Muscle layer of duodenum (tissue), 2 donors: ENCODE measurements around the gene CEND1.

Source experiments
- H3K27ac ChIP-seq: one replicate; pipeline ENCODE4 v1.7.0; 2013; ENCODE audit warnings: mild to moderate bottlenecking, low read length
- H3K27me3 ChIP-seq: one replicate; pipeline ENCODE4 v1.7.0; 2013; ENCODE audit warnings: low read depth, mild to moderate bottlenecking, control low read depth, low read length
- H3K36me3 ChIP-seq, 2 donors: one replicate each; pipeline ENCODE4 v1.7.0; 2013; ENCODE audit warnings: low read length in 2 of 2, control low read depth in 1 of 2, mild to moderate bottlenecking in 1 of 2; ENCODE audit not compliant: insufficient read depth in 2 of 2, control insufficient read depth in 1 of 2
- H3K4me1 ChIP-seq, 2 donors: one replicate each; pipeline ENCODE4 v1.7.0; 2013; ENCODE audit warnings: low read length in 2 of 2, mild to moderate bottlenecking in 2 of 2, control low read depth in 1 of 2, moderate library complexity in 1 of 2; ENCODE audit not compliant: insufficient read depth in 2 of 2, control insufficient read depth in 1 of 2
- H3K4me3 ChIP-seq, 2 donors: one replicate each; pipeline ENCODE4 v1.7.0; 2013; ENCODE audit warnings: low read length in 2 of 2, low read depth in 1 of 2, mild to moderate bottlenecking in 1 of 2
- H3K9me3 ChIP-seq, 2 donors: one replicate each; pipeline ENCODE4 v1.7.0; 2013; ENCODE audit warnings: low read length in 2 of 2, control low read depth in 1 of 2, mild to moderate bottlenecking in 1 of 2; ENCODE audit not compliant: control insufficient read depth in 1 of 2
- donor health status: healthy.

The CEND1 gene

DNA sequence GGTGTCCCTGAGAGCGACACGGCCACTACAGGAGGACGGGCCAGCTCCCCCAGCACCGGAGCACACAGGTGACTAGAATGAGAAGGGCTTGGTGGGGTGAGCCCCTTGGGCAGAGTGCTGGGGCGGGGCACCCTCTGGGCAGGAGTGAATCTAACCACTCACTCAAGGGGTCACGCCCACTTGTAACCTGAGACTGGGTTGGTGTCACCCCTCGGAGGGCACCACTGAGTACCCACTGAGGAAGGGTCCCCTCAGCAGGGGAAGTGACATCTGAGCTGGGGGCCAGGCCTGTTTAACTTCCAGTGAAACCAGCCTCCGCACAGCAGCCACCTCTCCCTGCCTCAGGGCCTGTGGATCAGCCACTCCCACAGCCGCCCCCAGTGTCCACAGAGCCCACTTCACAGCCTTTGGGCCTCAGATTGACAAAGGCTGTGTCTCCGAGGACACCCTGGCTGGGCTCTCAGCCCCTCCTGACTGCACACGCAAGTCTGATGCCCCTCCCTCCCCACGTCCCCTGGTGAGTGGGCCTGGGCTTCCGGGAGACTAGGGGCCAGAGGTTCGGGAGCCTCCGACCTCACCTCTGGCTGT is 18.2 kb downstream of the CEND1 start:
- Histone ChIP-seq H3K36me3 (peaks cover 15 to 46% of the 10 kb centered on the region in 2 donors), H3K27ac (no peak overlapping the region)

DNA sequence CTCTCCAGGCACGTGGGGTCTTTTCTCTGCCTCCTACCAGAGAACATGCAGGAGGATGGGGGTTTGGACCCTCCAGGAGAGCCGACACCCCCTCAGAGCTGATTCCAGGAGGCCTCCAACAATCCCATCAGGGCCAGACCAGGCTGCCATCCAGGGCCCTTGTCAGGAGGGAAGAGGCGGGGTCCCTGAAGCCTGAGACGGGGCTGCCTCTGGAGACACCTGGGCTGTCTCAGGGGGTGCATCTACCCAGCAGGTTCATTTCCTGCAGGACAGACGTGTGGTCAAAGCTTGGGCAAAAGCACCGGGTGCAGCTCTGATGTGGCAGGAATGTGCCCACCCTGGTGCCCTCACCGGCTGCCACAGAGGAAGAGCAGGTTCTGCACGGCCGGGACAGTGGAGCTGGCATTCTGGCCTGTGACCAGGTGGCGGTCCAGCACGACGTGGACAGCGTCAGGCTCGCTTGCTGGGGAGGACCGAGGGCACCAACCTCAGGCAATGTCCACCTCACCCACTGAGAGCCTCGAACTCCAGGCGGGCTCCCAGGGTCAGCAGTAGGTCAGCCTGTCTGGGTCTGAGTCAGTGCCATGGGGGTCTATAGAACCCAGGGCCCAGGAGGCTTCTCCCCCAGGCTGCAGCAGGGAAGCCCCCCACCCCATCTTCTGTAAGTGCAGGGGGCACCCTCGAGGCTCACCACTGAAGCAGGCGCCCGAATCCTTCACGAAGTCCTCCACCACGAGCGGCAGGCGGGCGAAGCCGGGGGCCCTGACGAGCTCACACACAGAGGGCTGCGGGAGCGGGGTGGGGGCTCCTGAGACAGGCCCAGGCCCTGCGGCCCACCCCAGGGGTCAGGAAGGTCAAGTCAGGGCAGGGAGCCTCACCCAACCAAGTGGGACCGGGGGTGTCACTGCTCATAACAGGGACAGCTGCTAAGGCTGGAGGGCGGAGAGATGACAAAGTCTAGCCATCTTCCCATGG is 19.0 kb downstream of the CEND1 start:
- Histone ChIP-seq H3K9me3 (no peaks in the 10 kb centered on the region), H3K4me1 (peaks cover 4 to 28% of the 10 kb centered on the region in 2 donors), H3K4me3 (no peak overlapping the region), H3K27ac (no peak overlapping the region), H3K27me3 (no peaks in the 10 kb centered on the region), H3K36me3 (peaks cover 23 to 54% of the 10 kb centered on the region in 2 donors)

More for the DNA sequence above, 18.2 kb downstream of the CEND1 start:
- no peak overlapping the region for H3K4me3 ChIP-seq
- H3K4me1 ChIP-seq: peaks cover 4 to 36% of the 10 kb centered on the region in 2 donors
- H3K27me3 ChIP-seq: no peaks in the 10 kb centered on the region
- no peaks in the 10 kb centered on the region for H3K9me3 ChIP-seq

DNA sequence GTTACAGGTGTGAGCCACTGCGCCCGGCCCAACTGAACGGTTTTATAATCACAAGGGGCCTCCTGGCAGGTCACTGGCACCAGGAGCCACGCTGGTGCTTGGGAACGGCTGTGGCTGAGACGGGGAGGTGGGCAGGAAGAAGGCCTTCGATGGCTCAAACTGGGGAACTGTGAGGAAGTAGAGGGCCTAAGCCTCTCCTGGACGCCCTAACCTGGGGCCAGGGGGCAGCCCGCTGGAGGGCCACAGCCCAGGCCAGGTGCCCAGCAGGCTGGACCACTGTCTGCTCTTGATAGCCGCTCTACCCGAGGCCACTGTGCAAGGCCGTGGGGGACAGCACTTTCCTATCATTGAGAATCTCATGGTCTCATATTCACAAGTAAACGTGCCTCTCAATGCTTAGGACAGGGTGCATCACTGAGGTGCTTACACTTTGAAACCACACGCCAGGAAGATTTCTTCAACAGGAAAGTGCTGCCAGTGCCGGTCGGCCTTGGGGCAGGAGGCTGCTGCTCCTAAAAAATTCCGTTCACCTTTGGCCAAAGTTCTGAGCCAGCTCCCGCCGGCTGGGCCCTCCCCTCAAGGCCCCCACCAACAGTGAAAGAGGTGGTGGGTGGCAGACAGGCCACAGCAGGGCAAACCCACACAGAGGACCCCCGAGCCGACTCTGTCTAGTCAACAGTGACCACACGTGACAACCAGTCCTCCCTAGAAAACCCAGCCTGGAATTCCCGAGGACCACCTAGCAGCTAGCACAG is 19.8 kb downstream of the CEND1 start:
- H3K36me3 ChIP-seq: peaks cover 23 to 61% of the 10 kb centered on the region in 2 donors
- H3K4me1 ChIP-seq: peaks cover 0 to 20% of the 10 kb centered on the region in 2 donors
- no peaks in the 10 kb centered on the region for H3K27me3 ChIP-seq
- H3K9me3 ChIP-seq: no peaks in the 10 kb centered on the region
- H3K27ac ChIP-seq: no peak overlapping the region
- H3K4me3 ChIP-seq: no peak overlapping the region

DNA sequence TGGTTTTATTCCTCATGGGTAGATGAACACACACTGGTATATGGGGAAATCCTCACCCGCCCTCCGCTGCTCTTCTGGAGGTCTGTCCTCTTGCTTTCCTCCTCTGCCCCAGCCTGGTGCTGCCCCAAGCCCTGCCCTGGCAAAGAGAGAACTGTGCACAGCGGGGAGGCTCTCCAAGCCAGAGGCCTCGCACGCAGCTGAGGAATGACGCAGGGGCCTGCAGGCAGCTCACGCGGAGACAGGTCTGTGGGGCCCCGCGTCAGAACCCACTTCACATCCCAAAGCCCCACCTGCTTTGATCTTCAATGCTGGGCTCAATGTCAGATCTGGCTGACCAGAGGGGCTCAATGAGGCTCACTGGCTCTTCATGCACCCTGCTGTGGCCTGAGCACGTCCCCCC is 22.7 kb downstream of the CEND1 start:
- H3K4me1 ChIP-seq: peaks cover 0 to 4% of the 10 kb centered on the region in 2 donors
- no peaks in the 10 kb centered on the region for H3K27me3 ChIP-seq
- H3K4me3 ChIP-seq: no peak overlapping the region
- H3K36me3 ChIP-seq: peaks cover 37 to 73% of the 10 kb centered on the region in 2 donors
- no peaks in the 10 kb centered on the region for H3K9me3 ChIP-seq
- no peak overlapping the region for H3K27ac ChIP-seq

DNA sequence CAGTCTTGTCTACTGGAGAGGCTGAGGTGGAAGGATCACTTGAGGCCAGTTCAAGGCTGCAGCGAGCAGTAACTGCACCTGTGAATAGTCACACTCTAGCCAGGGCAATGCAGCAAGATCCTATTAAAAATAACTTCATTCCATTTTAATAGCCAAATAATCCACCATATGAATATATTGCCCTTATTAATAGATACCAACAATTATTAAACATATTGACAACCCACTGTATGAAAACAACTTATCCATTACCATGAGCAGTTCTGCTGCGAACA is 23.0 kb downstream of the CEND1 start:
- no peak overlapping the region for H3K27ac ChIP-seq
- no peak overlapping the region for H3K4me3 ChIP-seq
- no peaks in the 10 kb centered on the region for H3K27me3 ChIP-seq
- peaks cover 0 to 5% of the 10 kb centered on the region in 2 donors for H3K4me1 ChIP-seq
- no peaks in the 10 kb centered on the region for H3K9me3 ChIP-seq
- H3K36me3 ChIP-seq: peaks cover 37 to 73% of the 10 kb centered on the region in 2 donors

DNA sequence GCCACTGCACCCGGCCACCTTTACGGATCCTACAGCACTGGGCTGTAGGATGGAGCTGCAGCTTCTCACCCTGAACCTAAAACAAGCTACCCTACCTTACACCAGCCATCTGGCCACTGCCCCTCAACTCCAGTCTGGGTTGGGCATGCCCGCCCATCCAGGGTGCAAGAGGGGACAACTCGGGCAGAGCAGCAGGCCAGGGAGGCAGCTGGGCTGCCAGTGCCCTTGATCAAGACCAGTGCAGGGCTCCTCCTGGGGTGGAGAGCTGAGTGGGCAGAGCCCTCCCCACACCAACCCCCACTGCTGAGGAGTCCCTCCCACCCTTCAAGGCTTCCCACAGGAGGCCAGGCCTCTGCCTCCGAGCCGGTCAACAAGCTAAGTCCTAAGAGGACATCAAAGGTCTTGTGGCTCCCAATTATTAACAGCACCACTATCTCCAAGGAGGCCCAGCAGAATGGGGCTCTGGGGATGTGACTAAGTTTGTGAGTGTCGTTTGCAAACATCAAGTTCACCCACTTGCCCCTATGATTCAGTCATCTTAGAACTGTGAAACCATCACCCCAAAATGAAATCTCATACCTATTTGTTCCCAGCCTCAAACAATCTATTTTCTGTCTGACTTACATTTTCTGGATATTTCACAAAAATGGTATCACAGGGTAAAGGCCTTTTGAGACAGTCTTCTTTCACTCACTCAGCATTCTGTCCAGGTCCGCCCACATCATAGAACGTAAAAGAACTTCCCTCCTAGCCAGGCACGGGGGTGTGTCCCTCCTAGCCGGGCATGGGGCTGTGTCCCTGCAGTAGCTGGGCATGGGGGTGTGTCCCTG is 23.6 kb downstream of the CEND1 start:
- Histone ChIP-seq H3K36me3 (peaks cover 41 to 68% of the 10 kb centered on the region in 2 donors), H3K4me3 (no peak overlapping the region), H3K27ac (no peak overlapping the region), H3K4me1 (peaks cover 0 to 5% of the 10 kb centered on the region in 2 donors), H3K9me3 (no peaks in the 10 kb centered on the region), H3K27me3 (no peaks in the 10 kb centered on the region)

DNA sequence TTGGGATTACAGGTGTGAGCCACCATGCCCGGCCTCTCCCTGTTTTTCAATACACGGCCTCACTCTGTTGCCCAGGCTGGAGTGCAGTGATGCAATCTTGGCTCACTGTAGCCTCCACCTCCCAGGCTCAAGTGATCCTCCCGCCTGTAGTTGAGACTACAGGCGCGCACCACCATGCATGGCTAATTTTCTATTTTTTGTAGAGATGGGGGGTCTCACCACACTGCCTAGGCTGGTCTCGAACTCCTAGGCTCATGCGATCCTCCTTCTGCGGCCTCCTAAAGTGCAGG is 24.1 kb downstream of the CEND1 start:
- H3K4me3 ChIP-seq: no peak overlapping the region
- no peaks in the 10 kb centered on the region for H3K9me3 ChIP-seq
- H3K4me1 ChIP-seq: peaks cover 0 to 5% of the 10 kb centered on the region in 2 donors
- H3K27ac ChIP-seq: no peak overlapping the region
- no peaks in the 10 kb centered on the region for H3K27me3 ChIP-seq
- peaks cover 40 to 63% of the 10 kb centered on the region in 2 donors for H3K36me3 ChIP-seq

DNA sequence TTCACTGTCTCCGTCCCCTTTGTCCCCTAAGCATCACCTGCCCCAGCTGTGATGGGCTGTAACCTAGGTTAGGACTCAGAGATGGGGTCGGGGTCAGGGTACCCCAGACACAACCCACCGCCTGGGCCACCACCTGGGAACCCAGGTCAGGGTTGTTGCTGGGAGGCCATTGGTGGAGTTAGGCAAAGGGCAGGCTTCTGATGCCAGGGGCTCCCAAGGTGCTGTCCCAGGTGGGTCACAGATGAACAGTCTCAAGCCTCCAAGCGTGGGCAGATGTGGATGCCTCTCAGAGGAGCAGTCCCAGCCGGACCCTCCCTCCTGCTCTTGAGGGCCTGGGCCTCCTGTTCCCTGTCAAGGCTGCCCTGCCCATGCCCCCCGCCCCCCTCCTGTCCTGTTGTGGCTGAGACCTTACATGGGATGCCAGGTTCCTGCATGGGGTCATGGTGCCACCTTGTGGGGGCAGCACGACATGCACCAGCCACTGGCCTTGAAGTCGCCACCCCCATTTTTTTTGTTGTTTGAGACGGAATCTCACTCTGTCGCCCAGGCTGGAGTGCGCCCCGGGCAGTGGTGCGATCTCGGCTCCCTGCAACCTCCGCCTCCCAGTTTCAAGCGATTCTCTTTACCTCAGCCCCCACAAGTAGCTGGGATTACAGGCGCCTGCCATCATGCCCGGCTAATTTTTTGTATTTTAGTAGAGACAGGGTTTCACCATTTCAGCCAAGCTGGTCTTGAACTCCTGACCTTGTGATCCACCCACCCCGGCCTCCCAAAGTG is 24.7 kb downstream of the CEND1 start:
- Histone ChIP-seq H3K9me3 (no peaks in the 10 kb centered on the region), H3K36me3 (peaks cover 37 to 63% of the 10 kb centered on the region in 2 donors), H3K27ac (no peak overlapping the region), H3K4me3 (no peak overlapping the region), H3K27me3 (no peaks in the 10 kb centered on the region), H3K4me1 (peaks cover 0 to 5% of the 10 kb centered on the region in 2 donors)

DNA sequence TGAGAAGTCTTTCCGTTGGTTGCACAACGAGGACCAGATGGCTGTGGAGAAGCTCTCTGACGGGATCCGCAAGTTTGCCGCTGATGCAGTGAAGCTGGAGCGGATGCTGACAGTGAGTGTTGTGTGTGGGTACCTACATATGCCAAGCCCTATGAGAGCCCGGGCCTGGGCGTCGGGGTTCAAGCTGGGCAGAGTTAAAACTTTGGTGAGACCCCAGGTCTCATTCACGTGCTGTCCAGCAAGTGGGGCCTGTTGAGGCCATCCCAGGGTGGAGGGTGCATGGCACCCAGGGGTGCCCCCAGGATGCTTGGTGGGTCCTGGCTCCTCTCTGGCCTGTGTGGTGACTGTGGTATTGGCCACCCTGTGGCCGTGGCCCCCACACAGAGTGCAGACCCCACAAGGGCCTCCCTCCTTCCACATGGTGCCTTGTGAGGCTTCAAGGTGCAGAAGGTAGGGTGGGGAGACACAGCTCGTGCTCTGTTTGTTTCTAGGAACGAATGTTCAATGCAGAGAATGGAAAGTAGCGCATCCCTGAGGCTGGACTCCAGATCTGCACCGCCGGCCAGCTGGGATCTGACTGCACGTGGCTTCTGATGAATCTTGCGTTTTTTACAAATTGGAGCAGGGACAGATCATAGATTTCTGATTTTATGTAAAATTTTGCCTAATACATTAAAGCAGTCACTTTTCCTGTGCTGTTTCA is 25.4 kb downstream of the CEND1 start:
- Histone ChIP-seq H3K4me1 (peaks cover 0 to 5% of the 10 kb centered on the region in 2 donors), H3K27me3 (no peaks in the 10 kb centered on the region), H3K36me3 (peaks cover 34 to 65% of the 10 kb centered on the region in 2 donors), H3K4me3 (no peak overlapping the region), H3K27ac (no peak overlapping the region), H3K9me3 (no peaks in the 10 kb centered on the region)
